NCI-H1694 treated with DMSO at 0.1 percent for 48 hours (cell line): Measurements from ENCODE around the gene RIOK1.
A peak's percentile ranks its signal among the peaks of the same experiment; 100 is the strongest.

Experiments
- DNase-seq: peaks from one replicate; lab custom pipeline; 2025; lab: John Stamatoyannopoulos, UW

The RIOK1 gene

GRCh38 chr6:7409740-7410139 is 20.1 kb downstream of the RIOK1 start:
- DNase-seq = no peak

GRCh38 chr6:7410851-7411250 is 21.2 kb downstream of the RIOK1 start:
- no peak for DNase-seq

DNA sequence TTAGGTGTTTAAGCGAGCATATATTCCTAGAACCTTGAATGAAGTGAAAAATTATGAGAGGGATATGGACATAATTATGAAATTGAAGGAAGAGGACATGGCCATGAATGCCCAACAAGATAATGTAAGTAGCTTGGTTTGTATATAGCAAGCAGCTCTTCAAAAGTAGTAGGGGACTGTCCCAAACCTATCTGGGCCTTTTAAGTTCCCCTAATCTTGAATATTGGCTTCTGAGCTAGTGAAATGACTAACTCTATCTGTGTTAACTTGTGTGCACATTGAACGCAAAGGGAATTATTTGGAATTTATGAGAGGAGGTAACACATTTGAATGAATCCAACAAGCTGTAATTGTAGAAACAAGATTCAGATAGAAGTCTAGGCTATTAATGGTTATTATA is 21.7 kb downstream of the RIOK1 start:
- DNase-seq = no peak

- DNase-seq = no peak
These were observed 23.7 kb downstream of the RIOK1 start for GRCh38 chr6:7413151-7413823.

GRCh38 chr6:7414811-7415210 is 25.2 kb downstream of the RIOK1 start:
- DNase-seq = no peak

- no peak for DNase-seq
These were observed 28.1 kb downstream of the RIOK1 start for GRCh38 chr6:7417684-7418083.

DNA sequence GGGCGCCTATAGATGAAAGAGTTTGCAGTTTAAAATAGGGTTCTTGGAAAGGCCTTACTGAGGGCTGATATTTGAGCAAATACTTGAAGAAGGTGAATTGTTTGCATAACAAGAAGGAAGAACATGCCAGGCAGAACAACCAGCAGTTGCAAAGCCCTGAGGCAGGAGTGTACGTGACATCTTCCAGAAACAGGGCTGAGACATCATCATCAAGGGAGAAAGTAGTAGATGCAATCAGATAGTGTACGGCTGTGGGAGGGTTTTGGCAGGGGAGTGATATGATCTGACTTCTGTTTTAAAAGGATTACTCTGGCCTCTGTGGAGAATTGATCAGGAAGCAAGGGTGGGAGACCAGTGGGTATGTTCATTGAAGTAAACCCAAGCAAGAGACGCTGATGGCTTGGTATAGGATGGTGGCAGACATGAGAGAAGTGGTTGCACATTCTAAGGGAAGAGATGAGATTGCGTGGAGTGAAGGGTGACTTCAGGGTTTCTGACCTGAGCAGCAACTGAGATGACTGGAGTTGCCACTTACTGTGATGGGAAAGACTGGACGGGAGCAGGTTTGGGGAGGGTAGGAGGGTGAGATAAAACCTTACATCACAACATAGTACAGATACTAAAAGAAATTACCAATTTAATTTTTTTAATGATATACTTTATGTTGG is 28.8 kb downstream of the RIOK1 start:
- DNase-seq = no peak

DNA sequence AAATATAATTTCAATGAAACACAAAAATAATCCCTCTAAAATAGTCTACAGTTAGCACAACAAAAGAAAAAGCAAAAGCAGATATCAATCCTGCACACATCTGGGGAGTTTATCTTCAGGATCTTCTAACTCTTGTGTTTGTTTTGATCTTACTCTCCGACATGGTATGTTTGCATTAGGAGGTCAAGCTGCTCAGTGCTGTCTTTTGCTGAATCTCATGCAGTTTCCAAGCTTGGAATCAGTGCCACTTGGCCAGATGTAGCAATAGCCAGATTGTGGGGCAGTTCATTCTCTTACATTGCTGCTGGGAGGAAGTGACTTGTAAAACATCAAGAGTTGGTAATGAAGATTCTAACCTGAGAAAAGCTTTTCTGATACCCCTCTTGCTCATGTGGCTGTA is 29.5 kb downstream of the RIOK1 start:
- DNase-seq = no peak

GRCh38 chr6:7421066-7421465 is 31.5 kb downstream of the RIOK1 start:
- DNase-seq = no peak

GRCh38 chr6:7424058-7424457 is 34.5 kb downstream of the RIOK1 start:
- no peak for DNase-seq

DNA sequence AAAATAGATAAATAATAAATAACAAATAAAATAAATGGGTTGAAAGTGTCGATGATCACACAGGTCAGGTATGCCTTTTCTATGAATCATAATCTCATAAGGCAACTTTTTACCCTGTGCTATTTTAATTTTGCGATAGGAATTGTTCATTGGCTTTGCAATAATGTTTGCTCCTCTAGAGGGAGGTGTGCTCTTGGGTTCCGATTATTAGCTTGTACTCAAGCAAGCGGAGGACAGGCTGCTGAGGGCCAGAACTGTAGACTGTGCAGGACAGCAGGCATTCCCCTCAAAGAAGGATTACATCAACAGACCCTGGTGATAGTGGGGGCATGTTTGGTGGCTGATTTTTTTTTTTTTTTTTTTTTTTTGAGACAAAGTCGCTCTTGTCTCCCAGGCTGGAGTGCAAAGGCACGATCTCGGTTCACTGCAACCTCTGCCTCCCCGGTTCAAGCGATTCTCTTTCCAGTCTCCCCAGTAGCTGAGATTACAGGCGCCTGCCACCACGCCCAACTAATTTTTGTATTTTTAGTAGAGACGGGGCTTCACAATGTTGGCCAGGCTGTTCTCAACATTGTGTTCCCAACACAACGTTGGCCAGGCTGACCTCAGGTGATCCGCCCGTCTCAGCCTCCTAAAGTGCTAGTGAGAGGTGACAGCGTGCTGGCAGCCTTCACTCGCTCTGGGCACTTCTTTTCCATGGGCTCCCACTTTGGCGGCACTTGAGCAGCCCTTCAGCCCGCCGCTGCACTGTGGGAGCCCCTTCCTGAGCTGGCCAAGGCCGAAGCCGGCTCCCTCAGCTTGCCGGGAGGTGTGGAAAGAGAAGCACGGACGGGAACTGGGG is 35.6 kb downstream of the RIOK1 start:
- DNase-seq = peak; percentile 66

- DNase-seq = no peak
These were observed 36.2 kb downstream of the RIOK1 start for GRCh38 chr6:7425808-7426190.

DNA sequence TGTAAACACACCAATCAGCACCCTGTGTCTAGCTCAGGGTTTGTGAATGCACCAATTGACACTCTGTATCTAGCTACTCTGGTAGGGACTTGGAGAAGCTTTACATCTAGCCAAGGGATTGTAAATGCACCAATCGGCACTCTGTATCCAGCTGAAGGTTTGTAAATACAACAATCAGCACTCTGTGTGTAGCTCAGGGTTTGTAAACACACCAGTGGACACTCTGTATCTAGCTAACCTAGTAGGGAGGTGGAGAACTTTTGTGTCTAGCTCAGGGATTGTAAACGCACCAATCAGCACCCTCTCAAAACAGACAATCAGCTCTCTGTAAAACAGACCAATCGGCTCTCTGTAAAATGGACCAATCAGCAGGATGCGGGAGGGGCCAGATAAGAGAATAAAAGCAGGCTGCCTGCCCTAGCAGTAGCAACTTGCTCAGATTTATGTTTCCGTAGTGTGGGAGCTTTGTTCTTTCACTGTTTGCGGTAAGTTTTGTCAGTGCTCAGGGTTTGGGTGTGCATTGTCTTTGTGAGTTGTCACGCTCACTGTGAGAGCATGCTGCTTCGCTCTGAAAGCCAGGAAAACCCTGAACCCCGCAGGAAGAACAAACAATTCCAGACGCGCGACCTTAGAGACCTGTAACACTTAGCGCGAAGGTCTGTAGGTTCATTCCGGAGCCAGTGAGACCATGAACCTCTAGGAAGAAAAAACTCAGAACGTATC is 37.0 kb downstream of the RIOK1 start:
- no peak for DNase-seq

- no peak for DNase-seq
These were observed 41.7 kb downstream of the RIOK1 start for GRCh38 chr6:7431313-7431673.

- no peak for DNase-seq
These were observed 42.2 kb downstream of the RIOK1 start for GRCh38 chr6:7431674-7432390.

- DNase-seq = no peak
These were observed 42.9 kb downstream of the RIOK1 start for GRCh38 chr6:7432391-7433120.

DNA sequence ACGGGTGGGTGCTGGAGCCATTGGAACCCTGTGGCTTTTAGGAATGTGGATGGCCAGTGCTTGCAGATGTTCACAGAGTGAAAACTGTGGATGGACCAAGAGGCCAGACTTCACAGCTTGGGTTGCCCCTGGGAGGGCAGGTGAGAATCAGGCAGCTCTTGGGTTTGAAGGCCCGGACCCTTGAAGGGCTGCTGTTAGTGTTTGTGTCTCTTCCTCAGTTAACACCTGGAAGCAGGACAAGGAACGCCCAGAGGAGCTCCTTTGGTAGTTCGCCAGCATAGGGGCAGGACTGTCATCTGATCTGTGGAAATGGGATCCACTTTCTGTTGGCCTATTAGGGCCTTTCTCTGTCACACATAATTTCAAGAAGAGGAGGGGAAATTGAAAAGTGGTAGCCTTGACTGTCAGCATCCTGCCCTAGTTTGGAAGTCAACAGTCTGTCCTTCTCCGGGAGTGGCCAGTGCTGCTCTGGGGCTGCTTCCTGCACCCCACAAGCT is 43.6 kb downstream of the RIOK1 start:
- no peak for DNase-seq

- no peak for DNase-seq
These were observed 45.1 kb downstream of the RIOK1 start for GRCh38 chr6:7434672-7435071.

DNA sequence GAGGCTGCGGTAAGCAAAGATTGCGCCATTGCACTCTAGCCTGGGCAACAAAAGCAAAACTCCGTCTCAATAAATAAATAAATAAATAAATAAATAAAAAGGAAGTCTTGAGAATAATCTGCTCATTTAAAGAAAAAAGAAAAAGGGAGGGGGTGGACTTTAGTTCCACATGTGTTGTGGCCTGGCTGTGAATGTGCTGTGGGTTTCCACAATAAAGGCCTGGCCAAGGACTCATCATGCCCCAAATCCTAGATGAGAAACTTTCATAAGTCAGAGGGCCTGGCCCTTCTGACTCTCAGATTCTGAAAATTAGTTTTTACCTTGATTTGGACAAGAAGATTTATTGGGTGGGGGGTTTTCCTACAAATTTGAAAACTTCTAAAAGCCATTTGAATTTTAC is 48.4 kb downstream of the RIOK1 start:
- no peak for DNase-seq

DNA sequence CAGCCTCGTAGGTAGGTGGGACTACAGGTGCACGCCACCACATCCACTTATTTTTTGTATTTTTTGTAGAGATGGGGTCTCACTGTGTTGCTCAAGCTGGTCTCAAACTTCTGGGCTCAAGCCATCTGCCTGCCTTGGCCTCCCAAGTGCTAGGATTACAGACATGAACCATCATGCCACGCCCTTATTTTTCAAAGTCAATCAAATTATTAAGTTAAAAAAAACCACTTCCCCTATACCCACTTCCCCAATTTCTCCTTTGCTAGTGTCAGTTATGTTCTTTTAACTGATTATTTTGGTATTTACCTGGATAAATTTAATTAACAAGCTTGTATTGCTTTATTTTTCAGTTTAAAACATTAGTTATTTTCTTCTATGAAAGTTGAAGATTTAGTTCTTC is 49.6 kb downstream of the RIOK1 start:
- DNase-seq = no peak

DNA sequence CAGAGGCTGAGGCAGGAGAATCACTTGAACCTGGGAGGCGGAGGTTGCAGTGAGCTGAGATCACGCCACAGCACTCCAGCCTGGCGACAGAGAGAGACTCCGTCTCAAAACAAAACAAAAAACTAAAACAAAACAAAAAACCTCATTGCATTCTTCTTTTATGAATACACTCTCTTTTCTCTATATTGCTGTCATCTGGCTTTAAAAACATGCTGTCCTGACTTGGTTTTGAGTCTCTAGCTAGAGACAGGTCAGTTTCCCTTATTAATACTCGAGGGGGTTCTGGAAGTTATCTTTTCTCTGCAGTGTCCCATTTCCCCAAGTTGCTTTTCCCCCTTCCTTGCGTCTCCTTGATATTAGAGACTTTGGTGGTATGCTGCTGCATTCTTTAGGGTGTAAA is 50.9 kb downstream of the RIOK1 start:
- DNase-seq = no peak
